Activated CD4-positive, alpha-beta T cell treated with anti-CD3 and anti-CD28 coated beads for 1 hour (primary cell): ENCODE results near the gene SMARCB1.

Source experiments
- DNase-seq: peaks from one replicate; pipeline ENCODE4 v3.0.0-alpha.2; 2020

SMARCB1 gene

DNA sequence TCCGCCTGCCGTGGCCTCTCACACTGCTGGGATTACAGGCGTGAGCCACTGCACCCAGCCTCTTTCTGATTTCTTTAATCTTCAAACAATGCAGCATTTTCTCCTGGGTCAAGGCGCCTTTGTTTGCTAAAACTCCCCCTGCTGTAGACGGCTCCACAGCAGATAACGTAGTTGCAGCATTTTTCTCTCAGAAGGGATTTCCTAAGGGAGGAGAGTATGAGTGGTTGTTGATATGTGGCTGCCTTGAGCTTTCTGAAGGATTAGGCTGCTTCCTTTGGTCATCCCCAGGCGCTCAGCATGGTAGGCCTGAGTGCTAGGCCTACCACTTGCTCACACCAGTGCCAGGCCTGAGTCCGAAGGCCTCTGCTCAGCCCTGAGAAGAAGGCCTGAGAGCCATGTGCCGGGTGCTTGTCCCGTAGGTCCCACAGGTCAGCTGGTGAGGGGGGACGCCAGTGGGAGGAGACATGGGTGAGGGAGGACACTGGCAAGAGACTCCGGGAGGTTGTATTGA is 18.1 kb downstream of the SMARCB1 start:
- DNase-seq: no peak

DNA sequence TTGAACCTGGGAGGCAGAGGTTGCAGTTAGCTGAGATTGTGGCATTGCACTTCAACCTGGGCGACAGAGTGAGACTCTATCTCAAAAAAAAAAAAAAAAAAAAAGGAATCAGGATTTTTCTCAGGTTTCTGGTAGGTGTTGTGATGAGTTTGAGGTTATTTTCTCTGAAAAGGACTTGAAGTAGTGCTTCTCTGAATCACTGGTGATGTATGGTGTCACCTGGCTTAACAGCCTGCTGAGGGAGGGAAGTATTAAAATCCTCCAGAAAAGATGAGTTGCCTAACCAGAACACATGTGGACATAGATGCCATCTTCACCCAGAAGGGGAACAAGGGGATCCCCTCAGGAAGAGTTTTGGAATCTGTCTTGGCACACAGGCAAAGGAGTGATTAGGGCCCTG is 20.1 kb downstream of the SMARCB1 start:
- no peak for DNase-seq

- DNase-seq: no peak
Measured at GRCh38 chr22:23812378-23812777, 25.6 kb downstream of the SMARCB1 start.

GRCh38 chr22:23815541-23816155 is 28.9 kb downstream of the SMARCB1 start:
- no peak for DNase-seq

DNA sequence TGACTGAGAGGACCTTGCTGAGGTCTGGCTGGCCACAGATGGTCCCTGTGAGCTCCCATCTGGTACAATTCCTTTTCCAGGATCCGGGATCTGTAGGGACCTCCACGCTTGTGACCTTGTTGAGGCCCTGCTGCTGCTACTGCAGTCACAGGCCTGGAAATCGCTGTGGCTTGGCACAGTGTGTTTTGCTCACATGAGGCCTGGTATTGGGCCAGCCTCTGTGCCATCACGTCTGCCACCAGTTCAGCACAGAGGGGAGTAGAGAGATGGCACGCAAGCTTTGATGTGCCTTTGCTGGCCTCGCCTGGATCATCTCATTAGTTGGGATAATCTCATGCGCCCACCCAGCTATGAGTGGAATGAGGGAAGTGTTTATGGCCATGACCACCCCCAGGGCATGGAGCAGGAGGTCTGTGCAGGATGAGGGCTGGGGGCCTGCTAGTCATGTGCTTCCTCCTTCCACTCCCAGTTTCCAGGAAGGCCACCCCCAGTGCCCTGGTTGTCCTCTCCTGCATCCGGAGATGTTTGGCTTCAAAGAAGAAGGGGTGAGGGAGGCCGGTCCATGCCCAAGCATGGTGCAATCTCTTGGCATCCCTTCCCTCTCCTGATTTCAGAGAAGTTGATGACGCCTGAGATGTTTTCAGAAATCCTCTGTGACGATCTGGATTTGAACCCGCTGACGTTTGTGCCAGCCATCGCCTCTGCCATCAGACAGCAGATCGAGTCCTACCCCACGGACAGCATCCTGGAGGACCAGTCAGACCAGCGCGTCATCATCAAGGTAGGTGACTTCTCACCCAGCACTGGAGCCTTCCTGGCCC is 29.6 kb downstream of the SMARCB1 start:
- DNase-seq: no peak

- DNase-seq: no peak
Measured at GRCh38 chr22:23817146-23817545, 30.4 kb downstream of the SMARCB1 start.

DNA sequence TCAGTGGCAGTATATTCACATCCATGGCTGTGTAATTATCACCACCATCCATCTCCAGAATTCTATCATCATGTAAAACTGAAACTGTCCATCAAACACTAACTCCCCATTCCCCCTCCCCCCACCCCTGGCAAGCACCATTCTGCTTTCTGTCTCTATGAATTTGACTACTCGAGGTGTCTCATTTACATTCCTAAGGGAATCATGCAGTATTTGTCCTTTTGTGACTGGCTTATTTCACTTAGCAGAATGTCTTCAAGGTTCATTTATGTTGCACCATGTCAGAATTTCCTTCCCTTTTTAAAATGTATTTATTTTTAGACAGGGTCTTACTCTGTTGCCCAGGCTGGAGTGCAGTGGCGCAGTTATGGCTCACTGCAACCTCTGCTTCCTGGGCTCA is 31.8 kb downstream of the SMARCB1 start:
- no peak for DNase-seq

DNA sequence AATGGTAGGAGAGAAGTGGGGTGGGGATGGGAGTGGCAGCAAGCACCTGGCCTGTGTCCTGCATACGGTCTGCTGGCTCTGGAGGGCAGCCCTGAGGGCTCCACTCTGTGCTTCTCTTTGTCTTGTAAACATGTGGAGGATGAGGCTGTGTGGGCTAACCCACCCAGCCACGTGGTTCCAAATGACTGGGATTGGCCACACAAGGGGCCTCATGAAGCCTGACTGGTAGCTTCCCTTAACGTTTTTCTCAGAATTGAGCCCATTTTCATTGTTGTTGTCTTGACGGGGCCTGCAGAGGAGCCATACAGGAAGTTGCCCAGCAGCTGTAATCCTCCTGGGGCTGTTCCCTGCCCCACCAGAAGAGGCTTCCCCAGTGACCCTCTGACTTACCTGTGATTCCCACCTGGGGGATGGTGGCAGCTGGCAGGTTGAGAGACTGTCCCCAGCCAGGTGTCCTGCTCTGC is 34.0 kb downstream of the SMARCB1 start:
- DNase-seq: no peak

GRCh38 chr22:23822101-23822671 is 35.4 kb downstream of the SMARCB1 start:
- DNase-seq: no peak

- no peak for DNase-seq
Measured at GRCh38 chr22:23823331-23823791, 36.6 kb downstream of the SMARCB1 start.

GRCh38 chr22:23824476-23825245 is 37.9 kb downstream of the SMARCB1 start:
- DNase-seq: no peak

GRCh38 chr22:23825246-23825905 is 38.6 kb downstream of the SMARCB1 start:
- no peak for DNase-seq

GRCh38 chr22:23826510-23827350 is 40.0 kb downstream of the SMARCB1 start:
- no peak for DNase-seq

- no peak for DNase-seq
Measured at GRCh38 chr22:23827351-23827995, 40.7 kb downstream of the SMARCB1 start.

DNA sequence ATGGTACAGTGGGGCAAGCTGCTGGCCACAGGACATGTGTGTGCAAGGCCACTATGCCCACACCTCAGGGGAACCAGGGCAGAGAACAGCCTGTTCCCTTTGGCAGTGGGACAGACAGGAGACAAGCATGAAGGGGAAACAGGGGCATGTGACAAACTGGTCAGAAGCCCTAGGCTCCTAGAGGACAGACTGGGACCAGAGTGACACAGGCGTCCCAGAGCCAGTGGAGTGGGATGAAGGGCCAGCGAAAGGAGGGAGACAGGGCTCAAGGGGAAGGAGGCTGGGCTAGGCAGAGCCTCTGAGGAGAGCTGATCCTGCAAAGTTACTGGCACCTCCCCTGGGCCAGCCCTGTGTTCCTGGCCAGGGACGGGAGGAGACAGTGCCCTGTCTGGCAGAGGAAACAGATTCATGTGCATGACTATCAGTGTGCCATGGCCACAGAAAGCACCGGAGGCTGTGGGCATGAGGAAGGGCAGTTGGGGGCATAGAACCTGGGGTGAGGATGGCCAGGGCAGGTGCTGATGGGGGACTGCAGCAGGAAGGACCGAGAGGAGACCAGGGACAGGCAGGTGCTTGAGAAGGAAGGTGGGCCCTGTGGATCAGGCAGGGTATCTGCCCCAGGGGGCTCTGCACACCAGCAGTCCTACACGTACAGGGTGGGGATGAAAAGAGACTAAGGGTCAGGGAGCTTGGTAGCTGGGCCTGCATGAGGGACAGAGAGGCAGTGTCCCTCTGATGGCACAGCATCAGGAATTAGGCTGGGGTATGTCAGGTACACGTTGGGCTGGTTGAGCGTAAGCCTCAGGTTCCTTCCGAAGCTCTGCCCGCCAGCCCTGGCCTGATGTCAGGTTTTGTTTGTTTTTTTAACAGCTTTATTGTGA is 42.3 kb downstream of the SMARCB1 start:
- no peak for DNase-seq

DNA sequence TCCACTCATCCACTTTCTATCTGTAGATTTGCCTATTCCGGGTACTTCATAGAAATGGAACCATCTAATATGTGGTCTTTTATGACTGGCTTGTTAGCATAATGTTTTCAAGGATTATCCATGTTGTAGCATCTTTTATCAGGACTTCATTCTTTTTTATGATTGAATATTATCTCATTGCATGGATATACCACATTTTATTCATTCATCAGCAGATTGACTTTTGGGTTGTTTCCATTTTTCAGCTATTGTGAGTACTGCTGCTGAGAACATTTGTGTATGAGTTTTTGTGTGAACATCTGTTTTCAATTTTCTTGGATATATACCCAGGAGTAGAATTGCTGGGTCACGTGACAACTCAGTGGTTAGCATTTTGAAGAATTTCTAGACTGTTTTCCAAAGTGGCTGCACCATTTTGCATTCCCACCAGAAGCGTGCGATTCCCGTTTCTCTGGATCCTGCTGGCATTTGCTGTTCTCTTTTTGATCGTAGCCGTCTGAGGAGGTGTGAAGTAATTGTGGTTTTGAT is 43.1 kb downstream of the SMARCB1 start:
- DNase-seq: no peak

DNA sequence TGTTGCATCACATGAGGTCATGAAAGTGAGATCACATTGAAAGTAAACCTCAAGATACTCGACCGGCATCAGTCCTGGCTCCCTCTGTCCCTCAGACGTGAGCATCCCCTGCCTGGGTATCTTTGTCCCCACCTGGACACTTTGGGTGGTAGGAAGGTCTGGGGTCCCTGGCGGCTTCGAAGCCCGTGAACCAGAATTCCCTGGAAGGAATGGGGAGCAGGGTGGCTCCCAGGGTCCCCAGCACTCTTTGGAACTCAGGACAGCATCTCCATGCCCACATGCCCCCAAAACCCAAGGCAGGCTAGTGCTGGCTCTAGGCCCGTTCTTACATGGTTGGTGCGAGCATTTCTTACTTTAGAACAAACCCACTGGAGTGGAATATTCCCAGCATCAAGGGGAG is 44.5 kb downstream of the SMARCB1 start:
- no peak for DNase-seq

DNA sequence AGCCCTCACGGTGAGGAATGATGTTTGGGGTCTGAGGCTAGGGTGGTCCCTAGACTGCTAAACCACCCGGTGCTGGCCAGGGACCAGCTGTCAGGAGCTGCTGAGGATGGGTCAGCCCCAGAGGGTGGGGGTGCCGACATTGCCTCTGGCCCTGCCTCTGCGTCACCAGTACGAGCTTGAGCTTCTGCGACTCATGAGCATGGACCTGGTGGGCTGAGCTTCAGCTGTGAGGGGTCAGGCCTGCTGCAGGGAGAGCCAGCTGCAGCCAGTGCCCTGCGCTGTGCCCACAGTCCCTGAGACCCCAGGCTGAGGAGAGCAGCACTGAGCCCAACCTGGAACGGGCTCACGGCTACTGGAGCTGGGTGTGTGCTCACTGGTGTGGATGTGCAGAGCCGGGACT is 45.0 kb downstream of the SMARCB1 start:
- DNase-seq: no peak

GRCh38 chr22:23832226-23833016 is 45.7 kb downstream of the SMARCB1 start:
- no peak for DNase-seq
